PFSK-1 (cell line): ENCODE results near the gene PLPPR5.

ENCODE experiments used
- FOXP2 ChIP-seq: optimal IDR thresholded peaks from 2 replicates; pipeline ENCODE3; 2011; ENCODE audit warnings: borderline replicate concordance, control low read depth, inconsistent platforms; ENCODE audit not compliant: insufficient read depth; ENCODE audit errors: extremely low read length, extremely low read depth
- POLR2AphosphoS5 ChIP-seq: IDR thresholded peaks from 2 replicates; pipeline ENCODE4 v1.6.1; 2012; ENCODE audit warnings: low read depth, mild to moderate bottlenecking, control low read depth, low read length, moderate library complexity
- REST ChIP-seq, 2 experiments: IDR thresholded peaks; 2 replicates each; pipeline versions ENCODE4 v1.6.1 to v1.8.0; 2011 to 2012; ENCODE audit warnings: low read depth in 2 of 2, low read length in 2 of 2, control low read depth in 1 of 2, inconsistent platforms in 1 of 2, mild to moderate bottlenecking in 1 of 2, moderate library complexity in 1 of 2; ENCODE audit not compliant: insufficient read depth in 1 of 2
- SIN3A ChIP-seq: IDR thresholded peaks from 2 replicates; pipeline ENCODE4 v1.6.1; 2012; ENCODE audit warnings: mild to moderate bottlenecking, low read length, moderate library complexity, borderline replicate concordance; ENCODE audit not compliant: insufficient read depth
- TAF1 ChIP-seq: IDR thresholded peaks from 2 replicates; pipeline ENCODE4 v1.6.1; 2012; ENCODE audit warnings: low read length, control low read depth, borderline replicate concordance; ENCODE audit not compliant: insufficient read depth

The PLPPR5 gene

GRCh38 chr1:98981917-98982513, 22.6 kb downstream of the PLPPR5 start:
- no peak for TF ChIP-seq TAF1

GRCh38 chr1:98979463-98979862, 25.2 kb downstream of the PLPPR5 start:
- no peak for TF ChIP-seq REST (IDR thresholded peaks at IDR 0.05; ENCODE audit: insufficient read depth in 1 of 2, low read depth in 2 of 2, low read length in 2 of 2)
- no peak for TF ChIP-seq POLR2AphosphoS5
- TF ChIP-seq SIN3A: no peak
- no peak for TF ChIP-seq FOXP2
- no peak for TF ChIP-seq TAF1

GRCh38 chr1:98975810-98976209, 28.9 kb downstream of the PLPPR5 start:
- no peak for TF ChIP-seq FOXP2
- no peak for TF ChIP-seq TAF1
- TF ChIP-seq POLR2AphosphoS5: no peak
- TF ChIP-seq REST (IDR thresholded peaks at IDR 0.05; ENCODE audit: insufficient read depth in 1 of 2, low read depth in 2 of 2, low read length in 2 of 2): no peak
- TF ChIP-seq SIN3A: no peak

- TF ChIP-seq TAF1 (no peak), REST (IDR thresholded peaks at IDR 0.05; ENCODE audit: insufficient read depth in 1 of 2, low read depth in 2 of 2, low read length in 2 of 2) (no peak), FOXP2 (no peak), POLR2AphosphoS5 (no peak), SIN3A (no peak)
Measured at GRCh38 chr1:98975113-98975512, 29.5 kb downstream of the PLPPR5 start.

- TF ChIP-seq FOXP2: no peak
- no peak for TF ChIP-seq TAF1
- TF ChIP-seq REST (IDR thresholded peaks at IDR 0.05; ENCODE audit: insufficient read depth in 1 of 2, low read depth in 2 of 2, low read length in 2 of 2): no peak
- no peak for TF ChIP-seq SIN3A
- no peak for TF ChIP-seq POLR2AphosphoS5
Measured at GRCh38 chr1:98969798-98970490, 34.7 kb downstream of the PLPPR5 start.
